Activated T-helper 17 cell treated with anti-CD3 and anti-CD28 coated beads, Interleukin-2, amount 50 U/mL, for 72 hours (primary cell): ENCODE measurements around the gene MYO5B. TPM values are rescaled to one million over a fixed set of nuclear protein-coding genes. Genes with fewer than 3 reads are reported as not detected.

Experiments used
- ATAC-seq: fragments of 150-1000 bp; cut with Tn5 transposase; replicated peaks from 2 replicates; pipeline ENCODE4 v1.10.0; 2021; ENCODE audit warnings: mild to moderate bottlenecking, moderate library complexity
- H3K27ac Mint-ChIP-seq: one replicate; pipeline ENCODE4 v1.8.0; 2022; ENCODE audit warnings: mixed read lengths
- H3K27me3 Mint-ChIP-seq: one replicate; pipeline ENCODE4 v1.8.0; 2022; ENCODE audit warnings: mixed read lengths
- H3K36me3 Mint-ChIP-seq: one replicate; pipeline ENCODE4 v1.8.0; 2022; ENCODE audit warnings: low read depth, mild to moderate bottlenecking, mixed read lengths
- H3K4me1 Mint-ChIP-seq: one replicate; pipeline ENCODE4 v1.8.0; 2022; ENCODE audit warnings: mixed read lengths
- H3K4me3 Mint-ChIP-seq: one replicate; pipeline ENCODE4 v1.8.0; 2022; ENCODE audit warnings: mild to moderate bottlenecking, mixed read lengths
- H3K9me3 Mint-ChIP-seq: one replicate; pipeline ENCODE4 v1.8.0; 2022; ENCODE audit warnings: mixed read lengths
- total RNA-seq, 2 donors: library from RNA; stranded (reverse); gene quantifications; one replicate each; pipeline ENCODE4 v1.2.3, GENCODE V29; 2022

MYO5B gene
- total RNA-seq, 2 donors from 2014 or later = 0.29 TPM; not detected in 1

DNA sequence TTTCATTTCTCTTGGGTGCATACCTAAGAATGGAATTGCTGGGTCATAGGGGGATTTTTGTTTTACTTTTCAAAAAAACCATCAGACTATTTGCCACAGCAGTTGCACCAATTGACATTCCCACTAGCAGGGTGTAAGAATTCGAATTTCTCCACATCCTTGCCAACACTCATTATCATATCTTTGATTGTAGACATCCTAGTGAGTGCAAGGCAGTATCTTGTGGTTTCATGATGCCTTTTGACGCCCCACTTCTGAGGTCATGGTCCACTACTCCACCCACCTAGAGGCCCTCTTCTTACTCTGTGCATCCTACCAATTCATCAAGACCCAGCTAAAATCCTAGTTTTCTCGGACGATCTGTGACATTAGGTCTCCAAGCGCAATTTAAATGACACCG lies 161.9 kb downstream of the MYO5B start:
- no peaks in the 10 kb centered on the region for H3K9me3 Mint-ChIP-seq
- H3K4me1 Mint-ChIP-seq = no peaks in the 10 kb centered on the region
- no peak for ATAC-seq
- no peaks in the 10 kb centered on the region for H3K36me3 Mint-ChIP-seq
- no peak overlapping the region for H3K4me3 Mint-ChIP-seq
- peaks cover 29% of the 10 kb centered on the region for H3K27me3 Mint-ChIP-seq
- H3K27ac Mint-ChIP-seq = no peak overlapping the region

DNA sequence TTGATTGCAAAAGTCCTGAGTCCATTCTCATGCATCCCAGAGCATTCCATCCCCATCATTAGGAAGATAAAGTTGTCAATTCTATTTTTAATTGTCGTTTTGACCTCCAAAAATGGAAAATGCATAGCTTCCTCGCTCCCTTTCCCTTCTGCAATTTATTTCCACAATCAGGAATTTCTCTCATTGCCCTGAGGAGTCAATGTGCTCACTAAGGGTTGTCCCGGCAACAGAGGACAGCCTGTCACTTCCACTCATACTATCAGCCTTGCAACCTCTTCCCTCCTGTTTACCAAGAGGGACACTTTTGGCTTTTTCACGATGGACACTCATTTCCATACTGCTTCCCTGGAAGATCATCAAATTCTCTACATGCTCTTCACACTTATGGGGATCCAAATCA lies 164.8 kb downstream of the MYO5B start:
- H3K4me1 Mint-ChIP-seq = no peaks in the 10 kb centered on the region
- H3K4me3 Mint-ChIP-seq = no peak overlapping the region
- no peaks in the 10 kb centered on the region for H3K36me3 Mint-ChIP-seq
- peaks cover 5% of the 10 kb centered on the region for H3K9me3 Mint-ChIP-seq
- peaks cover 36% of the 10 kb centered on the region for H3K27me3 Mint-ChIP-seq
- H3K27ac Mint-ChIP-seq = no peak overlapping the region
- no peak for ATAC-seq

DNA sequence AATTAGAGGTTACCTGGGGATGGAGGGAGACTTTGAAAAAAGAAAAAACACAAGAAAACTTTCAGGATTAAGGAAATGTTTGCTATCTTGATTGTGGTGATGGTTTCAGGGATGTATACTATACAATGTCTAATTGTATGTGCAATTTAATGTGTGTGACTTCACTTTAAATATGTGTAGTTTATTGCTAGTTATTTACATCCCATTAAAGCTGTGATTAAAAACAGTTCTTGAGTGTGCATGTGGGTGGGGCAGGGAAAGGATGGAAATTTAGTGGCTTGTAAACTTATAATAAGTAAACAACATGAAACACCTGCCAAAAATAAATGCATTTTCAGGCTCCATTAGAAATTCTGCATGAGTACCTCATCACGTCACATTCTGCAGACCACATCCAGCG lies 167.0 kb downstream of the MYO5B start:
- no peaks in the 10 kb centered on the region for H3K4me1 Mint-ChIP-seq
- H3K9me3 Mint-ChIP-seq = peaks cover 5% of the 10 kb centered on the region
- peaks cover 33% of the 10 kb centered on the region for H3K27me3 Mint-ChIP-seq
- H3K4me3 Mint-ChIP-seq = no peak overlapping the region
- no peak for ATAC-seq
- no peak overlapping the region for H3K27ac Mint-ChIP-seq
- H3K36me3 Mint-ChIP-seq = no peaks in the 10 kb centered on the region

- Mint-ChIP-seq H3K27me3 (peaks cover 40% of the 10 kb centered on the region), H3K36me3 (no peaks in the 10 kb centered on the region), H3K9me3 (peaks cover 5% of the 10 kb centered on the region), H3K4me1 (no peaks in the 10 kb centered on the region), H3K4me3 (no peak overlapping the region), H3K27ac (no peak overlapping the region)
- no peak for ATAC-seq
Observed at GRCh38 chr18:50024466-50024865, 170.5 kb downstream of the MYO5B start.

DNA sequence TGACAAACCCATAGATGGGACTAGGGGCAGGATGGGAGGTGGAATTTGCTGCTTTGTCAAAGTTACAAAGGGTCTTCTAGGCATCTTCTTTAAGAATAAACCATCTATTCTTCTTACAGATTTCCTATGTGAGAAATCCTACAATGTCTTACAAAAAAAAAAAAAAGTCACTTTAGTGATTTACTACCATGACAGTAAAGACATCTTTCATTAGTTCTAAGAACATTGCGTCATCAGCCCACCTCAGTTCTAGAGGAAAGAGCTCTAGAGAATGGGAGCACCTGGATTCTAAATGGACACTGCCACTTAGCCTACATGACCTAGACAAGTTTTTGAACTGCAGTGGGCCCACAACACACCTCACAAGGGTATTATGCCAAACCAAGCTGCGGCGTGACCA lies 172.0 kb downstream of the MYO5B start:
- no peak for ATAC-seq
- no peaks in the 10 kb centered on the region for H3K4me1 Mint-ChIP-seq
- no peaks in the 10 kb centered on the region for H3K36me3 Mint-ChIP-seq
- no peak overlapping the region for H3K4me3 Mint-ChIP-seq
- H3K27me3 Mint-ChIP-seq = peaks cover 49% of the 10 kb centered on the region
- H3K9me3 Mint-ChIP-seq = peaks cover 5% of the 10 kb centered on the region
- H3K27ac Mint-ChIP-seq = no peak overlapping the region

DNA sequence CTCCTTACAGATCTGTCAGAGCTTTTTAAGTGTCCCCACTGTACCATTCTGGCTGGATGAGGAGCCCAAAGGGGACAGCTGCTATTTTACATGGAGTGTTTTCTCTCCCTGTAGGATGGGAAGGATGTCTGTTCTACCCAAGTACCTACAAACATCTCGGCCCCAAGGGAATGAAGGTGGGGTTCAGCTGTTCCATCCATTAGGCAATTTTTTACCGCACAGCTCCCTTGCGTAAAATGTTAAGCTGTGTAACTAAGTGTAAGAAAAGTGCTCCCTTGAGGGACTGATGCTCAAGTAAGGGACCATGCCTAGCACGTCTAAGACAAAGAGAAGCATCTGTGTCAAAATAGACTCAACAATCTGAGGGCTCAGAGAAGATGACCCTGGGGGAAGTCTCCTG lies 180.3 kb downstream of the MYO5B start:
- Mint-ChIP-seq H3K4me1 (no peaks in the 10 kb centered on the region), H3K27ac (no peak overlapping the region), H3K4me3 (no peak overlapping the region), H3K9me3 (no peaks in the 10 kb centered on the region), H3K36me3 (no peaks in the 10 kb centered on the region), H3K27me3 (peaks cover 22% of the 10 kb centered on the region)
- ATAC-seq = no peak

- ATAC-seq = no peak
- H3K36me3 Mint-ChIP-seq = no peaks in the 10 kb centered on the region
- no peaks in the 10 kb centered on the region for H3K4me1 Mint-ChIP-seq
- no peak overlapping the region for H3K4me3 Mint-ChIP-seq
- H3K27me3 Mint-ChIP-seq = peaks cover 13% of the 10 kb centered on the region
- no peak overlapping the region for H3K27ac Mint-ChIP-seq
- H3K9me3 Mint-ChIP-seq = no peaks in the 10 kb centered on the region
Observed at GRCh38 chr18:50013363-50014138, 181.4 kb downstream of the MYO5B start.

- Mint-ChIP-seq H3K4me1 (no peaks in the 10 kb centered on the region), H3K9me3 (no peaks in the 10 kb centered on the region), H3K4me3 (no peak overlapping the region), H3K36me3 (no peaks in the 10 kb centered on the region), H3K27ac (no peak overlapping the region), H3K27me3 (peaks cover 8% of the 10 kb centered on the region)
- no peak for ATAC-seq
Observed at GRCh38 chr18:50011813-50012435, 183.0 kb downstream of the MYO5B start.

DNA sequence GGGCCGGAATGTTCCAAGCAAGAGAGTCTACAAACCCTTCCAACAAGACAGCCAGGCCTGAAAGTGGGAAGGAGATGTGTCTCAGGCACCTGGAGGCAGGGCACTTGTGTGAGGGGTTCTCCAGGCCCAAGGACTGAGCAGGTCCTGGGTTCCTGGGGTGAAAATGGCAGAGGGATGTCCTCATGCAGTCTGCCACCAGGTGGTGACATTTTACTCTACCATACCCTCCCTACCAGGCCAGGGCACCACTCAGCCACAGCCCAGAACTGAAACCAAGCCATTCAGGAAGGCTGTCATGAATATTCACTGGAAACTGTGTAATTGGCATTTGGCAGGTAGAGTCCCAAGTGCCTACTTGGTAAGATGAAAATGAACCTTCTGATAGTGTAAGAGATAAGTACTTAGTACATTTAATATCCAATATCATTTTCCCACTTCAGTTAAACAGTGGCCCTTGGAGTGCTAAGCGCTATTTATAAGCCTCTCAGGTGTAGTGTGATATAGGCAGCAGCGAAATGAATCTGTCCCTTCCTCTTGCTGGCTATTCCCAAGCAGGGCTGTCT lies 185.1 kb downstream of the MYO5B start:
- H3K36me3 Mint-ChIP-seq = no peaks in the 10 kb centered on the region
- no peaks in the 10 kb centered on the region for H3K4me1 Mint-ChIP-seq
- H3K27me3 Mint-ChIP-seq = peaks cover 6% of the 10 kb centered on the region
- no peak overlapping the region for H3K4me3 Mint-ChIP-seq
- no peaks in the 10 kb centered on the region for H3K9me3 Mint-ChIP-seq
- no peak overlapping the region for H3K27ac Mint-ChIP-seq
- peak; percentile 83 for ATAC-seq

- H3K4me1 Mint-ChIP-seq = no peaks in the 10 kb centered on the region
- no peaks in the 10 kb centered on the region for H3K36me3 Mint-ChIP-seq
- H3K4me3 Mint-ChIP-seq = no peak overlapping the region
- H3K9me3 Mint-ChIP-seq = no peaks in the 10 kb centered on the region
- H3K27me3 Mint-ChIP-seq = peaks cover 6% of the 10 kb centered on the region
- ATAC-seq = no peak
- H3K27ac Mint-ChIP-seq = no peak overlapping the region
Observed at GRCh38 chr18:50008306-50008705, 186.6 kb downstream of the MYO5B start.

DNA sequence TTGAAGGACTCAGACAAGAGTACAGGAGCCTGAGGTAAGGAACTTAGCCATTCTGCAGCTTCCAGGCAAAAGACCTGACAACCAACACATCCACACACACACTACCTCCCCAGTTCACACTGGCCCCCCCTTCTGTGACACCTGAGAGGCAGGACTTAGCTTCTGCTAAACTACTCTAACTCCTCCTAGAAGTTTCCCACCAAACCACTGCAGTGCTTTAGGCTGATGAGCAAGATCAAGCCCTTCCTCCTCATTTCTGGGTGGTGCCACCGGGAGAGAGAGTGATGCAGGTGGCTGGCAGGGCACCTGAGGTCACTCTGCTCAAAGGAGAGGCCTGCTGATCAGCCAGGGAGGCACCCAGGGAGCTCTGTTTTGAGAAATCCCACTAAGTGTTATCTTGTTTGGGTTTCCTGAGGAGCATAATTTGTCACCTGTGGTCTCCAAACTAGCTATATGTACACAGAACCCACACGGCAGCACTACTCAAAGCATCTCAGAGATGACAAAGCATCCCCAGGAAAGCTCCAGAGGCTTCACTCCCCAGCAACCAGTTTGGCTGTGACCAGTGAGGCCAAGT lies 188.4 kb downstream of the MYO5B start:
- Mint-ChIP-seq H3K9me3 (no peaks in the 10 kb centered on the region), H3K4me1 (no peaks in the 10 kb centered on the region), H3K27ac (no peak overlapping the region), H3K4me3 (no peak overlapping the region), H3K27me3 (peaks cover 11% of the 10 kb centered on the region), H3K36me3 (no peaks in the 10 kb centered on the region)
- ATAC-seq = no peak

DNA sequence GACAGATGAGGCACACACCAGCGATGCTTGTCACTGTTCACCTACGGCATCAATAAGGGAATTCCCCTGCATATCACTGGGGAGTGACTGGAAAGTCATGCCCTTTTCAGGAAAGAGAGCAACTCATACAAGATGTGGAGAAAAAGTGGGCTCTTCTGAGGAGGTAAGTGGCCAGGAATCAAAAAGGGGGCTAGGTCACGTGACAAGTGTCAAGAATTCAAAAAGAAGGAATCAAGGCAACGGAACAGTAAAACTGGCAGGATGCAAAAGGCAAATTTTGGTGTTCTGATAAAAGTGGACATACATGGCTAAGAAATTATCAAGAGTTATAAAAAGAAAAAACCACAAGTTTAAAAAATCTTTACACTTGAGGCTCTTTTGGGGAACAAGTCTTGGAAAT lies 190.9 kb downstream of the MYO5B start:
- H3K4me3 Mint-ChIP-seq = no peak overlapping the region
- H3K27me3 Mint-ChIP-seq = peaks cover 14% of the 10 kb centered on the region
- no peak overlapping the region for H3K27ac Mint-ChIP-seq
- no peaks in the 10 kb centered on the region for H3K4me1 Mint-ChIP-seq
- ATAC-seq = no peak
- no peaks in the 10 kb centered on the region for H3K36me3 Mint-ChIP-seq
- no peaks in the 10 kb centered on the region for H3K9me3 Mint-ChIP-seq

DNA sequence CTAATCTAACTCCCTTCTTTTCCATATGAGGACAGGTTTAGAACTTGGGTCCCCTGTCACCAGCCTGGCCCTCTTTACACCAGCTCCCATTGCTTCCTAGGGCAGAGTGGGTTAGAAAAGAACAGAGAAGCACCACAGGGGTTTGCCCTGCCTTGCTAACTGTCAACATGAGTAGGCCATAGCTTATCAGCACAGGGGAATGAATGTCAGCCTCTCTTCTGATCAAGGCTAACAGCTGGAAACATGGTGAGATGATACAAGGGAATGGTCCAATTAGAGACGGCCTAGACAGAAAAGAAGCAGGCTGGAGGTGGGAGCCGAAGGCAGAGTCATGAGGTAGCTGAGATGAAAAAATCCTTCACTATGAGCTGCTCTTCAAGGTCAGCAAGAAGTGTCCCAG lies 192.2 kb downstream of the MYO5B start:
- Mint-ChIP-seq H3K27me3 (peaks cover 21% of the 10 kb centered on the region), H3K4me1 (no peaks in the 10 kb centered on the region), H3K4me3 (no peak overlapping the region), H3K27ac (no peak overlapping the region), H3K9me3 (no peaks in the 10 kb centered on the region), H3K36me3 (no peaks in the 10 kb centered on the region)
- no peak for ATAC-seq

- Mint-ChIP-seq H3K9me3 (no peaks in the 10 kb centered on the region), H3K36me3 (no peaks in the 10 kb centered on the region), H3K27me3 (peaks cover 18% of the 10 kb centered on the region), H3K4me1 (no peaks in the 10 kb centered on the region), H3K27ac (no peak overlapping the region), H3K4me3 (no peak overlapping the region)
- no peak for ATAC-seq
Observed at GRCh38 chr18:50000227-50000626, 194.7 kb downstream of the MYO5B start.

- Mint-ChIP-seq H3K27ac (no peak overlapping the region), H3K36me3 (no peaks in the 10 kb centered on the region), H3K9me3 (no peaks in the 10 kb centered on the region), H3K4me1 (no peaks in the 10 kb centered on the region), H3K27me3 (peaks cover 18% of the 10 kb centered on the region), H3K4me3 (no peak overlapping the region)
- no peak for ATAC-seq
Observed at GRCh38 chr18:49999128-49999527, 195.8 kb downstream of the MYO5B start.
